Measurements from ENCODE around the gene DNAH17. TPM values are rescaled to one million over a fixed set of nuclear protein-coding genes. Genes with fewer than 3 reads are reported as not detected.

The DNAH17 gene
- total RNA-seq, 2 donors from 2014 or later = 0.21 to 0.87 TPM

GRCh38 chr17:78493853-78494695, 83.1 kb downstream of the DNAH17 start:
- Mint-ChIP-seq H3K27ac (no peak overlapping the region), H3K4me3 (no peak overlapping the region), H3K27me3 (no peaks in the 10 kb centered on the region), H3K36me3 (ENCODE audit: low read depth) (no peaks in the 10 kb centered on the region), H3K4me1 (no peaks in the 10 kb centered on the region)
- ATAC-seq (no peak), DNase-seq (no peak)
- H3K9me3 ChIP-seq (ENCODE audit: control insufficient read depth, low read length, poor library complexity, severe bottlenecking) = no peaks in the 10 kb centered on the region

DNA sequence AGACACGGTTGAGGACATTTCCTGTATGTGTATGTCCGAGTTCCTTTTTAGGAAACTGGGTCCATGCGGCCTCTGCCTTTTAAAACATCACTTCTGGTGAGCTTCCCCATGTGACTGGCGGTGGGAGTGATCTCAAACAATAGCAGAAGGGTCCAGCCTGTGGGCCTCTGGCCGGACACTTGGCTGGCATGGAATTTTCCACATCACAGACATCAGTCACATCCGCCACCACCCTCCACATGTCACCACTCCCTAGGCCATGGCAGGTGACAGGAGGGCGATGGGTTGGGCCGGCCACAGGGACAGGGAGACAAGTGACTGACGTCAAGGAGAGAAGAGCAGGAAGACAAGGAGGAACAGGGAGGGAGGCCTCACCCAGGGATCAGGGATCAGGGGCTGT, 83.7 kb downstream of the DNAH17 start:
- Mint-ChIP-seq H3K27ac (no peak overlapping the region), H3K4me1 (peaks cover under 1% of the 10 kb centered on the region), H3K36me3 (ENCODE audit: low read depth) (no peaks in the 10 kb centered on the region), H3K4me3 (no peak overlapping the region), H3K27me3 (no peaks in the 10 kb centered on the region)
- H3K9me3 ChIP-seq (ENCODE audit: control insufficient read depth, low read length, poor library complexity, severe bottlenecking) = no peaks in the 10 kb centered on the region
- no peak for DNase-seq
- no peak for ATAC-seq

DNA sequence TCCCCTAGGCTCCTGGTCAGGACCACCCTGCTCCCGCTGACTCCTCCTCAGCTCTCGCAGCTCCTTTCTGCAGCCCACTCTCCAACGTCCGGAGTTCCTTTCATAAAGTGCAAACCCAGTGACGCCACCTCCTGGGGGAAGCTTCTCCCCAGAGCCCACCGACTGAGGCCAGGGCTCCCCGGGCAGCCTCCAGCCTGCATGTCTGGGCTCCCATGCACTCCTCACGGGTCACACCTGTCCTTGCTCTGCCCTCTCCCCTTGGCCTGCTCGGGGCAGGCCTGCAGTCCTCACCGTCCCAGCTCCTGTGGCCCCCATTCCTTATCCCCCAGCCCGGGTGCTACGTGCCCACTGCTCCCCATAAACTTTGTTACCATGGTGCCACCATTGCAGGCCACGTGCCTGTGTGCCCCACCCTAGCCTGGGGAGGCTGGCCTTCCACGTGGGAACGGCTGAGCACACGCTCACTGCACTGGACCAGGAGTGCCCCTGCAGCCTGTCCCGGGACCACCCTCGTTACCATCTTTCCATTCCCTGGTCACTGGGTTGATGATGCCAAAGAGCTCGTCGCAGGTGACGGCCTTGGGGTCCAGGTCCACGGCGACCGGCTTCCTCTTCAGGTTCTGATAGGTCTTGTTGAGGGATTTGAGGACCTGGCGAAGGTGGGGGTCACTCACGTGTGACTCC, 84.9 kb downstream of the DNAH17 start:
- H3K9me3 ChIP-seq (ENCODE audit: control insufficient read depth, low read length, poor library complexity, severe bottlenecking) = no peaks in the 10 kb centered on the region
- H3K36me3 Mint-ChIP-seq (ENCODE audit: low read depth) = no peaks in the 10 kb centered on the region
- H3K27ac Mint-ChIP-seq = no peak overlapping the region
- ATAC-seq = no peak
- H3K4me3 Mint-ChIP-seq = no peak overlapping the region
- no peaks in the 10 kb centered on the region for H3K27me3 Mint-ChIP-seq
- DNase-seq = no peak
- H3K4me1 Mint-ChIP-seq = peaks cover 4% of the 10 kb centered on the region

GRCh38 chr17:78491236-78492115, 85.7 kb downstream of the DNAH17 start:
- H3K9me3 ChIP-seq (ENCODE audit: control insufficient read depth, low read length, poor library complexity, severe bottlenecking) = no peaks in the 10 kb centered on the region
- DNase-seq (no peak), ATAC-seq (no peak)
- no peak overlapping the region for H3K4me3 Mint-ChIP-seq
- H3K27ac Mint-ChIP-seq = no peak overlapping the region
- H3K27me3 Mint-ChIP-seq = no peaks in the 10 kb centered on the region
- peaks cover 4% of the 10 kb centered on the region for H3K4me1 Mint-ChIP-seq
- H3K36me3 Mint-ChIP-seq (ENCODE audit: low read depth) = no peaks in the 10 kb centered on the region

- no peaks in the 10 kb centered on the region for H3K27me3 Mint-ChIP-seq
- ATAC-seq (no peak), DNase-seq (no peak)
- H3K4me3 Mint-ChIP-seq = no peak overlapping the region
- no peaks in the 10 kb centered on the region for H3K9me3 ChIP-seq (ENCODE audit: control insufficient read depth, low read length, poor library complexity, severe bottlenecking)
- peaks cover 4% of the 10 kb centered on the region for H3K4me1 Mint-ChIP-seq
- H3K36me3 Mint-ChIP-seq (ENCODE audit: low read depth) = no peaks in the 10 kb centered on the region
- no peak overlapping the region for H3K27ac Mint-ChIP-seq
These were observed 86.5 kb downstream of the DNAH17 start for GRCh38 chr17:78490673-78491072.

- Mint-ChIP-seq H3K4me1 (peaks cover 4% of the 10 kb centered on the region), H3K27me3 (no peaks in the 10 kb centered on the region), H3K36me3 (ENCODE audit: low read depth) (no peaks in the 10 kb centered on the region), H3K4me3 (no peak overlapping the region), H3K27ac (no peak overlapping the region)
- H3K9me3 ChIP-seq (ENCODE audit: control insufficient read depth, low read length, poor library complexity, severe bottlenecking) = no peaks in the 10 kb centered on the region
- DNase-seq = no peak
- ATAC-seq = no peak
These were observed 87.0 kb downstream of the DNAH17 start for GRCh38 chr17:78490156-78490555.

- no peaks in the 10 kb centered on the region for H3K9me3 ChIP-seq (ENCODE audit: control insufficient read depth, low read length, poor library complexity, severe bottlenecking)
- Mint-ChIP-seq H3K4me1 (peaks cover 8% of the 10 kb centered on the region), H3K36me3 (ENCODE audit: low read depth) (no peaks in the 10 kb centered on the region), H3K27me3 (peaks cover 4% of the 10 kb centered on the region), H3K27ac (no peak overlapping the region), H3K4me3 (no peak overlapping the region)
- ATAC-seq (no peak), DNase-seq (no peak)
These were observed 88.1 kb downstream of the DNAH17 start for GRCh38 chr17:78488867-78489634.

DNA sequence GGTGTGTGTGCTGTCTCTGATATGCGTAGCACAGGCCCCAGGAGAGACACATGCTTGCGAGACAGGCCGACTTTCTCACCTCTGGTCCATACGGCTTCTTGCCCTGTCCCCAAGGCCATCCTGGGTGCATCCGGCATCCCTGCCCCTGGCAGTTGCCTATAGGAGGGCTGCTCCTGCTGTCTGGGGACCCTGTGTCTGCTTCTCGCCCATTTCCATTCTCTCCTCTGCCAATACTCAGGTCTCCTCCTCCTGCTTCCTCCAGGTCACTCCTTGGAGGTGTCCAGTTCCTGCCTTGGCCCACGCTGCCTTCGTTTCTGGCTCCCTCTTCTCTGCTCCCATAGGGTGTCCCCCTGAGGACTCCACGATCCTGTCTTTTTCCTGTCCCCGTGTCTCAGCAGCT, 89.0 kb downstream of the DNAH17 start:
- peaks cover 4% of the 10 kb centered on the region for H3K27me3 Mint-ChIP-seq
- no peaks in the 10 kb centered on the region for H3K36me3 Mint-ChIP-seq (ENCODE audit: low read depth)
- no peak for ATAC-seq
- no peaks in the 10 kb centered on the region for H3K9me3 ChIP-seq (ENCODE audit: control insufficient read depth, low read length, poor library complexity, severe bottlenecking)
- H3K4me1 Mint-ChIP-seq = peaks cover 9% of the 10 kb centered on the region
- no peak for DNase-seq
- H3K4me3 Mint-ChIP-seq = no peak overlapping the region
- peak overlapping the region; percentile 54 for H3K27ac Mint-ChIP-seq

- H3K4me3 Mint-ChIP-seq = no peak overlapping the region
- H3K4me1 Mint-ChIP-seq = peaks cover 14% of the 10 kb centered on the region
- DNase-seq (no peak), ATAC-seq (no peak)
- H3K36me3 Mint-ChIP-seq (ENCODE audit: low read depth) = no peaks in the 10 kb centered on the region
- H3K9me3 ChIP-seq (ENCODE audit: control insufficient read depth, low read length, poor library complexity, severe bottlenecking) = no peaks in the 10 kb centered on the region
- H3K27ac Mint-ChIP-seq = no peak overlapping the region
- peaks cover 4% of the 10 kb centered on the region for H3K27me3 Mint-ChIP-seq
These were observed 90.1 kb downstream of the DNAH17 start for GRCh38 chr17:78486946-78487680.

GRCh38 chr17:78486228-78486802, 90.9 kb downstream of the DNAH17 start:
- H3K9me3 ChIP-seq (ENCODE audit: control insufficient read depth, low read length, poor library complexity, severe bottlenecking) = no peaks in the 10 kb centered on the region
- no peaks in the 10 kb centered on the region for H3K36me3 Mint-ChIP-seq (ENCODE audit: low read depth)
- DNase-seq (no peak), ATAC-seq (no peak)
- H3K27me3 Mint-ChIP-seq = peaks cover 4% of the 10 kb centered on the region
- no peak overlapping the region for H3K4me3 Mint-ChIP-seq
- no peak overlapping the region for H3K27ac Mint-ChIP-seq
- peaks cover 14% of the 10 kb centered on the region for H3K4me1 Mint-ChIP-seq

GRCh38 chr17:78485290-78486168, 91.7 kb downstream of the DNAH17 start:
- peaks cover 4% of the 10 kb centered on the region for H3K27me3 Mint-ChIP-seq
- peaks cover 14% of the 10 kb centered on the region for H3K4me1 Mint-ChIP-seq
- no peaks in the 10 kb centered on the region for H3K36me3 Mint-ChIP-seq (ENCODE audit: low read depth)
- DNase-seq (no peak), ATAC-seq (no peak)
- no peak overlapping the region for H3K27ac Mint-ChIP-seq
- peak overlapping the region; percentile 77 for H3K4me3 Mint-ChIP-seq
- H3K9me3 ChIP-seq (ENCODE audit: control insufficient read depth, low read length, poor library complexity, severe bottlenecking) = no peaks in the 10 kb centered on the region
